HG03565 (cell line): ENCODE measurements around the gene CABP5.
"Not testable (repeated sequence)": the region's sequence is repeated elsewhere in the genome, so short reads cannot be mapped to it uniquely, and the experiment has no call there.

Experiments
- ATAC-seq: cut with Tn5 transposase; IDR thresholded peaks from one replicate; pipeline ENCODE4 v1.9.1; 2021; ENCODE audit warnings: mild to moderate bottlenecking, moderate library complexity; ENCODE audit not compliant: unreplicated experiment

Gene CABP5

GRCh38 chr19:48043675-48044258 lies at the start of gene CABP5:
Gene CABP5, minus strand, starts transcription at chr19:48044079. Its CDS starts 157 bp downstream, at chr19:48043922.
- no peak for ATAC-seq

DNA sequence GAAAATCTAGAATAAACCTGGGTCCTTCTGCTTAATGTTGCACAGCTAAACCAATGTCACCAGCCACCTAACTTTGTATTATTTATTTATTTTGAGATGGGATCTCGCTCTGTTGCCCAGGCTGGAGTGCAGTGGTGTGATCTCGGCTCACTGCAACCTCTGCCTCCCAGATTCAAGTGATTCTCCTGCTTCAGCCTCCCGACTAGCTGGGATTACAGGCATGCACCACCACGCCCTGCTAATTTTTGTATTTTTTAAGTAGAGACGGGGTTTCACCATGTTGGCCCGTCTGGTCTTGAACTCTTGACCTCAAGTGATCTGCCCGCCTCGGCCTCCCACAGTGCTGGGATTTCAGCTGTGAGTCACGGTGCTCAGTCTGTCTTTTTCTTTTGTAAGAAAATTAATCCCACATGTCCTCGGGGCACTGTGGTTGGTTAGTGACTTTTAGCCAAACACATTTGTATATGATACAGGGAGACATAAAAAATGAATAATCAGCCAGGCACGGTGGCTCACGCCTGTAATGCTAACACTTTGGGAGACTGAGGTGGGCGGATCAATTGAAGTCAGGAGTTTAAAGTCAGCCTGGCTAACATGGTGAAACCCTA lies 47.3 kb upstream of the CABP5 start:
- not testable (repeated sequence) for ATAC-seq

GRCh38 chr19:48090281-48090802 lies 46.5 kb upstream of the CABP5 start:
- ATAC-seq = no peak

GRCh38 chr19:48088991-48089390 lies 45.1 kb upstream of the CABP5 start:
- ATAC-seq = not testable (repeated sequence)

GRCh38 chr19:48085904-48086864 lies 42.3 kb upstream of the CABP5 start:
- no peak for ATAC-seq

GRCh38 chr19:48085076-48085475 lies 41.2 kb upstream of the CABP5 start:
- ATAC-seq = no peak

- no peak for ATAC-seq
Observed at GRCh38 chr19:48081106-48081505, 37.2 kb upstream of the CABP5 start.

DNA sequence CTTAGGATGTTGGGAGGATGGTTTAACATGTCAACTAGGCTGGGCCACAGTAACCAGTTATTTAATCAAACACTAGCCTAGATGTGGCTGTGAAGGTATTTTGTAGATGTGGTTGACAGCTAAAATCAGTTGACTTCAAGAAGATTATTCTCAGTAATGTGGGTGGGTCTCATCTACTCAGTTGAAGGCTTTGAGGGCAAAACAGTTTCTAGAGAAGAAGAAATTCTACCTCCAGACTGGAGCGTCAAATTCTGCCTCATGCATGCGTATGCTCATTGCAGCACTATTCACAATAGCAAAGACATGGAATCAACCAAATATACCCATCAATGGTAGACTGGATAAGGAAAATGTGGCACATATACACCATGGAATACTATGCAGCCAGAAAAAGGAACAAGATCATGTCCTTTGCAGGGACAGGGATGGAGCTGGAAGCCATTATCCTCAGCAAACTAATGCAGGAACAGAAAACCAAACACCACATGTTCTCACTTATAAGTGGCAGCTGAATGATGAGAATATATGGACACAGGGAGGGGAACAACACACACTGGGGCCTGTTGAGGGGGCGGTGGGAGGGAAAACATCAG lies 26.4 kb upstream of the CABP5 start:
- not testable (repeated sequence) for ATAC-seq

GRCh38 chr19:48069435-48069834 lies 25.6 kb upstream of the CABP5 start:
- no peak for ATAC-seq

DNA sequence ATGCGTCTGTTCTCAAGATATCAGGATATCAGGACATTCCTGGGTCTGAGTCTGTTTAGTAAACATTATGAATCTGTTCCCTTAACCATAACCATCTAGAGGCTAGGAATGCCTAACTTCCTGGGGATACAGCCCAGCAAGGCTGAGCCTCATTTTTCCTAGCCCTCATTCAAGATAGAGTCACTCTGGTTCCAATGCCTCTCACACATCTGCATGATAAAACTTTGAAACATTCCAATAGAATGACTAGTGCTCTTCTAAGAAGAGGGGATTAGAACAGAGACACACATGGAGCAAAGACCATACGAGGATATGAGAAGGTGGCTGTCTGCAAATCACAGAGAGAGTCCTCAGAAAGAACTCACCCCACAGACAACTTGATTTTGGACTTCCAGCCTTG lies 20.6 kb upstream of the CABP5 start:
- no peak for ATAC-seq

- ATAC-seq = no peak
Observed at GRCh38 chr19:48061401-48062344, 17.8 kb upstream of the CABP5 start.

GRCh38 chr19:48060381-48060780 lies 16.5 kb upstream of the CABP5 start:
- no peak for ATAC-seq

DNA sequence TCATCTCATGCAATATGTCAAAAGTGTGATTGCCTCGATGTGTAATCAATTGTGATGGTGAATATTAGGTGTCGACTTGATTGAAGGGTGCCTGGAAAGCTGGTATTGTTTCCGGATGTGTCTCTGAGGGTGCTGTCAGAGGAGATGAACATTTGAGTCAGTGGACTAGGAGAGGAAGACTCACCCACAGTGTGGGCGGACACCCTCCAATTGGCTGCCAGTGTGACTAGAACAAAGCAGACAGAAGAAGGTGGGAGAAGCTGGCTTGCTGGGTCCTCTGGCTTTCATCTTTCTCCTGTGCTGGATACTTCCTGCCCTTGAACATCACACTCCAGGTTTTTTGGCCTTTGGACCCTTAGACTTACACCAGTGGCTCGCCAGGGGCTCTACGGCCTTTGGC lies 15.5 kb upstream of the CABP5 start:
- ATAC-seq = no peak

DNA sequence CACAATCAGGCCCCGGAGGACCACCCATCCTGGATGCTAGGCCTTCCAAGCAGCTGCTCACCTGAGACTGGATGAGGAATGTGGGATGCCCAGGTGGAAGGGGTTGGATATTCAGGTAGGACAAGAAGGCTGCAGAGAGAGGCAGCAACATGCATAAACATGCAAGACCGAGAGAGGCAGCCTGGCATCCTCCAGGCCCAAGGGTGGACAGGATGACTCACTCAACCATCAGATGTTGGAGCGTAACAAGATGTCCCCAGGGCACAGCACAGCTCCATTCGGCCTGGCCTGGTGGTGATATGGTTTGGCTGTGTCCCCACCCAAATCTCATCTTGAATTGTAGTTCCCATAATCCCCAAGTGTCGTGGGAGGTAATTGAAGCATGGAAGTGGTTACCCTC lies 10.0 kb upstream of the CABP5 start:
- ATAC-seq = no peak

DNA sequence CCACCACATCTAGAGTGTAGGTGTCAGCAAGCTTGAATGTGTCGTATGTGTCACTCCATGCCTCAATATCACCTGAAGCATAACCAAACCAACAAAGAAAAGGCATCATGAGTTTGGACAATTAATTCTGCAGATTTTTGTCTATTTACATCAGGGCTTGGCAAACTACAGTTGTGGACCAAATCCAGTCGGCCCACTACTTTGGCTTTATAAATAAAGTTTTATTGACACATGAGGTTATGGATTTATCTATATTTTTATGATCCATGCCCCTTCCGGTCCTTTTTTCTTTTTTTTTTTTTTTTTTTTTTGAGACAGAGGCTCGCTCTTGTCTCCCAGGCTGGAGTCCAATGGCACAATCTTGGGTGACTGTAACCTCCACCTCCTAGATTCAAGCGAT lies 9.2 kb upstream of the CABP5 start:
- ATAC-seq = no peak

DNA sequence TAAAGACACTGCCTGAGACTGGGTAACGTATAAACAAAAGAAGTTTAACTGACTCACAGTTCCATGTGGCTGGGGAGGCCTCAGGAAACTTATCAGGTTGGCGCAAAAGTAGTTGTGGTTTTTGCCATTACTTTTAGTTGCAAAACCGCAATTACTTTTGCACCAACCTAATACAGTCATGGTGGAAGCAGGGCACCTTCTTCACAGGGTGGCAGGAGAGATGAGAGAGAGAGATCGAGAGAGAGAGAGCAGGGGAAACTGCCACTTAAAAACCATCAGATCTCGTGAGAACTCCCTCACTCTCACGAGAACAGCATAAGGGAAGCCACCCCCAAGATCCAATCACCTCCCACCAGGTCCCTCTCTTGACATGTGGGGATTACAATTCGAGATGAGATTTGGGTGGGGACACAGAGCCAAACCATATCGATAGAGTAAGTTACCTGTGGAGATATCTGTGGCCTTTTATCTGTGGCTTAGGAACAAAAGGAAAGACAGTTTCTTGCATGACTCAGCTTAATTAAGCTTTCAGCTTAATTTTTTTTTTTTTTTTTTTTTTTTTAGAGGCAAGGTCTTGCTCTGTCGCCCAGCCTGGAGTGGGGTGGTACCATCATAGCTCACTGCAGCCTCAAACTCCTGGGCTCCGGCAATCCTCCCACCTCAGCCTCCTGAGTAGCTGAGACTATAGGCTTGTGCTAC lies 7.6 kb upstream of the CABP5 start:
- no peak for ATAC-seq

- ATAC-seq = no peak
Observed at GRCh38 chr19:48044561-48044960, 682 bp upstream of the CABP5 start.

DNA sequence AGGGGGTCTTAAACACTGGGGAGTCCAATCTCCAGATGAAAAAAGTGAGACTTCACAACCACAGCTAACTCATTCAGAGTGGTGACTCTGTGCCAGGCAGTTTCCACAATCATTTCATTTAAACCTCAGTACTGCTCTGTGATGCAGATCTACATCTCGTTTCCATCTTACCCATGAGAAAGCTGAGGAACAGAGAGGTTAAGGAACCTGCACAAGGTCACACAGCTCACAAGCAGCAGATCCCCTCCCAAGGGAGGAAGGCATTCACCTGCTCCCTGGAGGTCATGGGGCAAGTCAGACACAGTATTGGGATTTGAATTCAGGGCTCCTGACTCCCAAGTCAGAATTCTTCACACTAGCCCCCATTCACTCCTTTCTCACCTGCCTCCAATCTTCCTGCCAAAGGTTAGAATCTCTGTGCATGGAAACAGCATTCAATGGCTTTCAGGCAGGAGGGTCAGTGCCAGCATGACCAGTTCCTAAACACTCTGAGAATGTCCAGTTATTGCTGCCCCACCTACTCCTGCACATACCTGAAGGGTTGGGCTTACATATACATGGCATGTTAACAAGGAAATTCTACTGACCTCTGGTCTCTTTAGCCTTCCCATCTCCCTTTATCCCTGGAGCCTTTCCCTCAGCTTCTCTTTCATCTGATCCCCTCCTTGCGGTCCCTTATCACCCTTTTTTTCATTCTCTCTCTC lies 1.9 kb downstream of the CABP5 start:
- no peak for ATAC-seq

- no peak for ATAC-seq
Observed at GRCh38 chr19:48036765-48037164, 7.1 kb downstream of the CABP5 start.
